HepG2 (cell line): Measurements from ENCODE around the gene PPP1R12B.

Source experiments
- HOXA3 ChIP-seq: sonication (generic); formaldehyde crosslinking; IDR thresholded peaks from 2 replicates; pipeline ENCODE4 v1.5.0; 2020; ENCODE audit warnings: missing genetic modification reagents
- RNF2 ChIP-seq: fragments of 450-650 bp; conservative IDR thresholded peaks from 2 replicates; pipeline ENCODE4 v1.6.1; 2016; ENCODE audit warnings: low read depth
- TF ChIP-seq, protein P1 (sequence below), 2 experiments: sonication (generic) in 1 of 2; formaldehyde crosslinking in 1 of 2; IDR thresholded peaks; 2 replicates each; pipeline versions ENCODE4 v1.5.1 to v1.6.1; 2011 to 2020; ENCODE audit warnings: borderline replicate concordance in 1 of 2, low read depth in 1 of 2, low read length in 1 of 2, mild to moderate bottlenecking in 1 of 2, missing genetic modification reagents in 1 of 2, moderate library complexity in 1 of 2

DNA sequence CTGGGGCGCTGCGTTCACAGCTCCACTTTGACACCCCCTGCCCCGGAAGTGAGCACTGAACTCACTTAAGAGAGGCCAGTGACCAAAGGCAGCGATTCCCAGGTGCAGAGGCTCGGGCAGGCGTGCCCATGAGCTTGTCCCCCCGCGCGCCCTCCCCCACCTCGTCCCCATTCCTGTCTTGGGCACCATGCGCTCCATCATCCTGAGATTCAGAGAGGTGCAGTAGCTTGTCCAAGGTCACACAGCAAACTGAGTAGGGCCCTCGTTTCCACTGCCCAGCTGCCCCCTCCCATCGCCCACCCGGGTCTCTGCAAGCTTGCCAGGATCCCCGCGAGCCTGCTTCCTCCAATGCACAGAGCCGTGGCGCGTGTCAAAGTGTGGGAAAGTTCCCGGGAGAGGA is 293.7 kb downstream of the PPP1R12B start:
- TF ChIP-seq, protein P1, sequence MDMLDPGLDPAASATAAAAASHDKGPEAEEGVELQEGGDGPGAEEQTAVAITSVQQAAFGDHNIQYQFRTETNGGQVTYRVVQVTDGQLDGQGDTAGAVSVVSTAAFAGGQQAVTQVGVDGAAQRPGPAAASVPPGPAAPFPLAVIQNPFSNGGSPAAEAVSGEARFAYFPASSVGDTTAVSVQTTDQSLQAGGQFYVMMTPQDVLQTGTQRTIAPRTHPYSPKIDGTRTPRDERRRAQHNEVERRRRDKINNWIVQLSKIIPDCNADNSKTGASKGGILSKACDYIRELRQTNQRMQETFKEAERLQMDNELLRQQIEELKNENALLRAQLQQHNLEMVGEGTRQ (IDR thresholded peaks at IDR 0.05; ENCODE audit: low read depth, low read length) = no peak
- TF ChIP-seq, protein P1 (CRISPR knock-in tag; IDR thresholded peaks at IDR 0.05; ENCODE audit: borderline replicate concordance) = no peak
- TF ChIP-seq RNF2 (no peak), HOXA3 (CRISPR knock-in tag) (no peak)
